GM21390 (cell line): ENCODE measurements around the gene ARHGEF40.

ENCODE experiments used
- ATAC-seq: cut with Tn5 transposase; IDR thresholded peaks from one replicate; pipeline ENCODE4 v1.9.1; 2021; ENCODE audit not compliant: unreplicated experiment

Gene ARHGEF40

GRCh38 chr14:21070083-21070609, at the start of gene ARHGEF40:
ARHGEF40 (plus strand) TSS chr14:21070304; CDS start chr14:21070397, 93 bp downstream.
- no peak for ATAC-seq

GRCh38 chr14:21020977-21021545, 49.0 kb upstream of the ARHGEF40 start:
- ATAC-seq, result no peak

GRCh38 chr14:21022686-21023085, 47.4 kb upstream of the ARHGEF40 start:
- no peak for ATAC-seq

- ATAC-seq, result no peak
Observed at GRCh38 chr14:21023174-21023573, 46.9 kb upstream of the ARHGEF40 start.

- ATAC-seq, result no peak
Observed at GRCh38 chr14:21023817-21024584, 46.1 kb upstream of the ARHGEF40 start.

- no peak for ATAC-seq
Observed at GRCh38 chr14:21024585-21025370, 45.3 kb upstream of the ARHGEF40 start, which contains the start of gene NDRG2. NDRG2 (minus strand) TSS chr14:21025061; CDS start chr14:21023315, 1,746 bp downstream.

- ATAC-seq, result no peak
Observed at GRCh38 chr14:21025371-21026273, 44.5 kb upstream of the ARHGEF40 start.

- no peak for ATAC-seq
Observed at GRCh38 chr14:21026274-21026987, 43.7 kb upstream of the ARHGEF40 start.

GRCh38 chr14:21026988-21027315, 43.2 kb upstream of the ARHGEF40 start:
- no peak for ATAC-seq

DNA sequence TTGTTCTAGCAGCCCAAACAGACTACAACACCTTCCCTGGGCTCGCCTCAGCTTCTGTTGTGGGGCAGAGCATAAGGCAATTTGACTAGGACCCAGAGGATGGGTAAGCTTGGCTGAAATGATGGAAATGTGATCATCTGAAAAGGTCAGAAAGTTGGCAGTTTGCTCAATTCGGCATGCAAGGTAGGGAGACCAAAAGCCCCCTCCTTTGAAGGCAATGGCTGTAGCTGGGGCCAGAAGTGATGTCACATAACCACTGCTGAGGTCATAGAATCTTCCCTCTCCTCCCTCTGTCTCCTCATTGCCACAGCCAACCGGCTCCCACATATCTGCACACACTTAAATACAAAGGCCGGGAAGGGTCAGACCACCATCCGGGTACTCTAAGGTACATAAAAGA, 40.2 kb upstream of the ARHGEF40 start, which contains the start of gene TPPP2:
Gene TPPP2, plus strand, starts transcription at position 301 of the 400 bp plus-strand sequence. CDS start 365 bp downstream, outside the sequence.
- no peak for ATAC-seq

- no peak for ATAC-seq
Observed at GRCh38 chr14:21030531-21030930, 39.6 kb upstream of the ARHGEF40 start.

- ATAC-seq, result no peak
Observed at GRCh38 chr14:21032326-21033132, 37.6 kb upstream of the ARHGEF40 start.

DNA sequence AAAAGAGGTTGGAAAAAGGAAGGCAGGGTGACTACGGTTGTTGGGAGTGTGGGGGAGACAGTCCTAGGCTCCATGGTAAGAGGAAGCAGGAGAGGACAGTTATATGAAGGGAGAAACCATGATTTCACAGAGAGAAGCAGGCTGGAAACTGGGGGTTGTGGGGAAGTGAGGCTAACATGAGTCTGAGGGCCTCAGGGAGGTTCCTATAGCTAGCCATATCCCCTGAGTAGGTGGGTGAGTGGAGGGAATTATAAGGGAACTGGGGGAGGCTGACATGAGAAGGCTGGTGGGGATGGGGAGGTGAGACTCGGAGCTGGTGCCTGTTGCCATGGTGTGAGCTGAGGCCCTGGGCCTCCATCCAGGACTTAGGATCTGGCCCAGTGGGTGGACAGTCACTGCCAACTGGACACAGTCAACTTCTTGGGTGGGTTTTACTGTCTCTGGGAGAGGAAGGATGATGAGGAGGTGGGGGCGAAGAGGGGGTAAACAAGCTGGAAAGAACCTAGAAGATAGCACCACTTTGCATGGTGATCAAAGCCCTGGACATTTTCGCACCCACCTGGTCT, 36.9 kb upstream of the ARHGEF40 start:
- ATAC-seq, result no peak

GRCh38 chr14:21034707-21035106, 35.4 kb upstream of the ARHGEF40 start, which contains the start of gene RNASE13:
RNASE13 (minus strand) TSS chr14:21034807; CDS start chr14:21034288, 519 bp downstream.
- no peak for ATAC-seq

DNA sequence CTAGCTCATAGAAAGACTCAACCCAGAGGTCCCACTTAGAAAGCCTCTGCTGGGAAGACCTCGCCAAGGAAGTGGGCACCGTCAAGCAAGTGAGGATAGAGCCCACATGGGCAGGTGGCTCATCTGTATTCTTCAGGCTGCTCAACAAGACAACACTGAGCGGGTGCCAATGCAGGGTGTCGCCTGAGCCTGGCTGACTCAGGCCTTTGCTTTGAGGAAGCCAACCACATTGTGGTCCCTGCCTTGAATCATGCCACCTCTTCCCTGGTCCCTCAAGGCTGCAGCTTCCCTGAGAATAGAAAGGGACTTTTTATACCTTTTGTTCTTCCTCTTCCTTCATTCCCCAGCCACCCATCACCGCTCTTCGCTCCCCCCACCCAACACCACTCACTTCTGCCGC, 33.4 kb upstream of the ARHGEF40 start:
- no peak for ATAC-seq

DNA sequence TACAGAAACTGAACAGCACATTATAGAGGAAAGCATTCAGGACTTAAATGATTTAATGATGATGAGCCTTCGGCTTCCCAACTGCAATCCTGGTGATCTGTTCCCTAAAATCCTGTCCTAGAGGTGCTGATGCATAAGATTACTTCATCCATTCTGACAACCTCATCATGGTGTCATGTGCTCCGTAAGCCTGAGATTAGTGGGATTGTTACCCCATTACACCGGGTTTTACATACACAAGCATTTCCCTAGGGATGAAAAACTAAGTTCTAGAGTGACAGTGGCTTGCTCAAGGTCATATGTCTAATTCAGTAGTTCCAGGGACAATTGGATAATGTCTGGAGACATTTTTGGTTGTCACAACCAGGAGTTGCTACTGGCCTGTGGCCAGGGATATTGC, 32.9 kb upstream of the ARHGEF40 start:
- ATAC-seq, result no peak

GRCh38 chr14:21038441-21039422, 31.4 kb upstream of the ARHGEF40 start:
- no peak for ATAC-seq
